ENCODE data around the gene ANXA5.

The ANXA5 gene

GRCh38 chr4:121633653-121634052 lies 63.1 kb downstream of the ANXA5 start:
- no peak overlapping the region for H3K9ac ChIP-seq (ENCODE audit: low read depth, low read length)
- no peaks in the 10 kb centered on the region for H3K4me1 ChIP-seq (ENCODE audit: control insufficient read depth, insufficient read depth, low read length)
- H3K36me3 ChIP-seq (ENCODE audit: insufficient read depth, low read length): no peaks in the 10 kb centered on the region
- no peak overlapping the region for H3K4me2 ChIP-seq (ENCODE audit: low read length)
- H3K9me3 ChIP-seq (replicated peaks; ENCODE audit: low read length): no peaks in the 10 kb centered on the region
- no peaks in the 10 kb centered on the region for H3K27me3 ChIP-seq (ENCODE audit: control insufficient read depth, insufficient read depth, low read length)
- H3K4me3 ChIP-seq (ENCODE audit: low read length): no peak overlapping the region

GRCh38 chr4:121632636-121633035 lies 64.1 kb downstream of the ANXA5 start:
- no peaks in the 10 kb centered on the region for H3K9me3 ChIP-seq (replicated peaks; ENCODE audit: low read length)
- no peak overlapping the region for H3K4me3 ChIP-seq (ENCODE audit: low read length)
- H3K4me2 ChIP-seq (ENCODE audit: low read length): no peak overlapping the region
- no peak overlapping the region for H3K9ac ChIP-seq (ENCODE audit: low read depth, low read length)
- no peaks in the 10 kb centered on the region for H3K4me1 ChIP-seq (ENCODE audit: control insufficient read depth, insufficient read depth, low read length)
- no peaks in the 10 kb centered on the region for H3K27me3 ChIP-seq (ENCODE audit: control insufficient read depth, insufficient read depth, low read length)
- H3K36me3 ChIP-seq (ENCODE audit: insufficient read depth, low read length): no peaks in the 10 kb centered on the region
